Epithelial cell of esophagus (primary cell): Measurements from ENCODE around the gene THSD4.

Experiments used
- DNase-seq: peaks from one replicate; pipeline ENCODE4 v3.0.0; 2010; ENCODE audit warnings: low read depth
- H3K4me3 ChIP-seq: 2 replicates; pipeline ENCODE4 v1.5.1; 2011; ENCODE audit warnings: mild to moderate bottlenecking, low read length, control low read depth
- TF ChIP-seq, protein P1 (sequence below): IDR thresholded peaks from 2 replicates; pipeline ENCODE4 v1.5.1; 2011; ENCODE audit warnings: low read depth, mild to moderate bottlenecking, low read length, control low read depth, inconsistent platforms; ENCODE audit not compliant: insufficient read depth; ENCODE audit errors: missing control alignments

Gene THSD4

DNA sequence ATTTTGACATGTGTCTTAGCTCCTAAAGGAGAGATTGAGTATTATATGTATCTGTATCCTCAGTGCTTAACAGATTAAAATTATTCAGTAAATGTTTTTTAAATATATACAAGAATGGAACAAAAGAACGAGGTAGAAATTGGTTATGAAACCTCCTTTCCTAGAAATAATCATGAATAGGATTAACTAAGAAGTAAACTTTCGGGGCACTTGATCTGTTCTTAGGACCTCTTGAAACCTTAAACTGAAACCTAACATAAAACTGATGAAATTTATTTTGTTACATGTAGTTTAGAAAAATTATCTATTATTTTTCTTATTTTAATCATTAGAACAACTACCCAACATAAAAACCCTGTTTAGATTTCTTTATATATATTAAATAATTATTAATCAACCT, 311.5 kb downstream of the THSD4 start:
- DNase-seq = no peak
- TF ChIP-seq, protein P1, sequence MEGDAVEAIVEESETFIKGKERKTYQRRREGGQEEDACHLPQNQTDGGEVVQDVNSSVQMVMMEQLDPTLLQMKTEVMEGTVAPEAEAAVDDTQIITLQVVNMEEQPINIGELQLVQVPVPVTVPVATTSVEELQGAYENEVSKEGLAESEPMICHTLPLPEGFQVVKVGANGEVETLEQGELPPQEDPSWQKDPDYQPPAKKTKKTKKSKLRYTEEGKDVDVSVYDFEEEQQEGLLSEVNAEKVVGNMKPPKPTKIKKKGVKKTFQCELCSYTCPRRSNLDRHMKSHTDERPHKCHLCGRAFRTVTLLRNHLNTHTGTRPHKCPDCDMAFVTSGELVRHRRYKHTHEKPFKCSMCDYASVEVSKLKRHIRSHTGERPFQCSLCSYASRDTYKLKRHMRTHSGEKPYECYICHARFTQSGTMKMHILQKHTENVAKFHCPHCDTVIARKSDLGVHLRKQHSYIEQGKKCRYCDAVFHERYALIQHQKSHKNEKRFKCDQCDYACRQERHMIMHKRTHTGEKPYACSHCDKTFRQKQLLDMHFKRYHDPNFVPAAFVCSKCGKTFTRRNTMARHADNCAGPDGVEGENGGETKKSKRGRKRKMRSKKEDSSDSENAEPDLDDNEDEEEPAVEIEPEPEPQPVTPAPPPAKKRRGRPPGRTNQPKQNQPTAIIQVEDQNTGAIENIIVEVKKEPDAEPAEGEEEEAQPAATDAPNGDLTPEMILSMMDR = no peak
- no peak overlapping the region for H3K4me3 ChIP-seq

DNA sequence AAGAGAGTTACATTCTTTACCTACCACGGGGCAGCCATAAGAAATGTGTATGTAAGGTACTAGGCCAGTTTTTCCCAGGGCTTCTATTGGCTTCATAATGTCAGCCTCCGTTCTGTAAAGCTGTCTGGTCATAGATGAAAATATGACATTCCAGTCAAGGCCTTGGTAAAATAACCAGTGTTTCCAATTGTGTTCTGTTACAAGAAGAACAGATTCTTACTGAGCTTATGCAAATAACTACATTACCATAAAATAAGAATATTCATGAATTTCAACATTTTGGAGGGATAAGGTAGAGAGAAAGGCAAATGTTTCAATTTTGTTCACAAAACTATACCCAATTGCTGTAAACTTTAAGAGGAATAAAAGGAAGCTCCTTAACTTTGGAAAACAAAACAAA, 315.5 kb downstream of the THSD4 start:
- no peak overlapping the region for H3K4me3 ChIP-seq
- DNase-seq = no peak
- TF ChIP-seq, protein P1 = no peak

DNA sequence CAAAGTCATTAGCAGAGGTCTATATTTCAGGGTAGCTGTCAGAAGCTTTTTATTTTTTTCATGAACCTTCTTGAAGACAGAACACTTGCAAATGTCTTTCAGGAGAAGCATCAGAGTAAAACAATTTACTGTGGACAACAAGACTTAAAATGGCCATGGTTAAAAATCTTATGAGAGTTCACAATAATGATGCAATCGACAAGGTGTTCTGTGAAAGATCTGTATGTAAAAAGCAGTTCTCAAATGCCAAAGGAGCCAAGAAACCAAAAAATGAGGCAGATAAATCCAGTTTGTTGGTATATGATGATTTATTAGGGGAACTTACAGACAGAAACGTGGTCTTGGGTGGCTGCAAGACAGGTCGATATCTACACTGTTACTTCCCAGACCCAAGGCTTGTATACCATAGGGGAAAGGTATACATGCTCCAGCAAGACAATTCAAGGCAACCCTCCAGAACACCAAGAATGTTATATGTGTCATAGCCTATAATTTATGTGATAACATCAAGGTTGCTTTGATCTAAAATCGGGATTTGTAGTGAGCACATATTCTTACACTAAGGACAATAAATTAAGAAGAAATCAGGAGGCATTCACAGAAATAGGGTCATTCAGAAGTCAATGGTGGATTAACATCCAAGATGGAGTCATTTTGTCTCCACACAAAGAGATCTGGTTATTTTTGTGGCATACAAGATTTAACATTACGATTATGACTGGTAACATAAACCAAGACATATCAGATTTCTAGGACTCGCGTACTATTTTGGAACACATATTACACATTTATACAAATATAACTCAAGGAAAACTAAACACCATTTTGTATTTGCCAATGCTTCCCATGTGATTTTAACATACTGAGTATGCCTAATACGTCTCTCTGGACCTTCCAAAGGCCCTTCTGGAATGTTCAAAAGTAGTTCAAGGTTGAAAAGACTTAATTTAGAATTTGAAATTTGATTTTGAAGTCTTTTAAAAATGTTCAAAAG, 316.4 kb downstream of the THSD4 start:
- TF ChIP-seq, protein P1 = no peak
- no peak for DNase-seq
- H3K4me3 ChIP-seq = no peak overlapping the region

DNA sequence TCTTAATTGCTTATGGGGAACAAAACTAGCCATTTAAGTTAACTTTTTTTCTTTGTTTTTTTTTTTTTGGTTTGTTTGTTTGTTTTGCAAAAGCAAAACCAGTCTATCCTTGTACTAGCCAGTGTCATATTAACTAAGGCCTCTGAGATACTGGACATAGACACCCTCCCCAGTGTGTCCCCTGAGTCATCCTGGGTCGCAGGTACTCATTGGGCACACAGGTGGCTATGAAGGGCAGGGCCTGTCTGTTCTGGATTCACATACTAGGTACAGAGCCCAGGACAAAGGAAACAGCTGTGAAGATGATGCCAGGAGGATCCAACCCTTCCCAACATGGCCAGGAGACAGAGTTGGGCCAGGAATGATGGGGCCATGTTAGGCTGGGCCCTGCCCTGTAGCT, 318.1 kb downstream of the THSD4 start:
- no peak for DNase-seq
- H3K4me3 ChIP-seq = no peak overlapping the region
- TF ChIP-seq, protein P1 = no peak

DNA sequence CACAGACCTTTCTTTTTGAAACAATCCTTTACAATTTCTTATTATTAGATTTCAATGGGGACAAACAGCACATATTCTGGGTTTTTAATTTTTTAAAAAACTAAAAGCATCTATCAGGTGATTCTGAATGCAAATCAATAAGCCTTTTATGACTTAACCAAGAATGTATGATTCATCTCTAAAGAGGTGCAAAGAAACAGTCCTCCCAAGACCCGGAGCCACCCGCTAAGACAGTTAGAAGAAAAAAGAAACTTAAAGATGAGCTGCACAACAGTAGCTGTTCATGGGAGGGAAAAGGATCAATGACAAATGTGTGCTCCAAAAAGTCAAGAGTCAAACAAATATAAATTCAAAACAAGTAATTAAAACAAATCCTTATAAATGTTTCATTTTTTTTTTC, 319.5 kb downstream of the THSD4 start:
- no peak for DNase-seq
- TF ChIP-seq, protein P1 = no peak
- no peak overlapping the region for H3K4me3 ChIP-seq

DNA sequence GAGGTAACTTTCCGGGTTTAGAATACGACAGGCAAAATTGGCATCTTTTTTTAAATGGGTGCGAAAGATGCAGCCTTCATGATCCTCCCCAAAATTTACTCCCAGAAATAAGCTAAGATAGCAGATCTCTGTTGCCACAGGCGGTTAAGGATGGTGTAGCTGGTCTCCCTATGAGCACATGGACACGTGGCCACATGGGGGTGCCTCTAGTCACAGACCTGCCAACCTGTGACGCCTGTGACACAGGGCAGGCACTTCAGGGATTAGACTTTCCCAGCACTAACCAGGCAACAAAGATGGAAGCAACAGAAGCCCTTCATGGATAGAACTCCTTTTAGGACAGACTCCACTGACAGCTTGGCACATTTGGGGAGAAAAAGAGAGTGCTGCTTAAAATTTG, 320.3 kb downstream of the THSD4 start:
- DNase-seq = no peak
- no peak overlapping the region for H3K4me3 ChIP-seq
- TF ChIP-seq, protein P1 = no peak

DNA sequence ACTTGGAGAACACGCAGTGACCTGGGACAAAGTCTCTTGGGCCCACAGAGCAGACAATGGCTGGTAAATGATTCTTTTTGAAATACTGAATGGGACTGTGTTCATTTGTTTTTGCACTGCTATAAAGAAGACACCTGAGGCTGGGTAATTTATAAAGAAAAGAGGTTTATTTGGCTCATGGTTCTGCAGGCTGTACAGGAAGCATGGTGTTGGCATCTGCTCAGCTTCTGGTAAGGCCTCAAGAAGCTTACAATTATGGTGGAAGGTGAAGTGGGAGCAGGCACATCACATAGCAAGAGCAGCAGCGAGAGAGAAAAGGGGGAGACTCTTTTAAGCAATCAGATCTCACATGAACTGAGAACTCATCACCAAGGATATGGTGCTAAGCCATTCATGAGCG, 321.6 kb downstream of the THSD4 start:
- no peak overlapping the region for H3K4me3 ChIP-seq
- DNase-seq = no peak
- TF ChIP-seq, protein P1 = no peak
